Caki2 (cell line): Measurements from ENCODE around the gene ABCG4. TPM values are rescaled to one million over a fixed set of nuclear protein-coding genes. Genes with fewer than 3 reads are reported as not detected.
"Not testable (repeated sequence)": the region's sequence is repeated elsewhere in the genome, so short reads cannot be mapped to it uniquely, and the experiment has no call there.

Experiments
- DNase-seq: peaks from one replicate; pipeline ENCODE4 v3.0.0-alpha.2; 2015; ENCODE audit warnings: low read depth
- in situ Hi-C: cut with HindIII; loops from 2 replicates; pipeline ENCODE4 v1.10.0; 2016; ENCODE audit warnings: low sequenced_read_pairs, low pct_unique_long_range_greater_than_20kb, mixed read lengths
- total RNA-seq: library from RNA; depleted of rRNA; stranded (reverse); fragments of >200 nt; shearing (Covaris generic); gene quantifications from 2 replicates; pipeline ENCODE4 v1.2.3, GENCODE V29; 2014; ENCODE audit warnings: low replicate concordance

The ABCG4 gene
- total RNA-seq, 1 experiment from 2014 or later: not detected

DNA sequence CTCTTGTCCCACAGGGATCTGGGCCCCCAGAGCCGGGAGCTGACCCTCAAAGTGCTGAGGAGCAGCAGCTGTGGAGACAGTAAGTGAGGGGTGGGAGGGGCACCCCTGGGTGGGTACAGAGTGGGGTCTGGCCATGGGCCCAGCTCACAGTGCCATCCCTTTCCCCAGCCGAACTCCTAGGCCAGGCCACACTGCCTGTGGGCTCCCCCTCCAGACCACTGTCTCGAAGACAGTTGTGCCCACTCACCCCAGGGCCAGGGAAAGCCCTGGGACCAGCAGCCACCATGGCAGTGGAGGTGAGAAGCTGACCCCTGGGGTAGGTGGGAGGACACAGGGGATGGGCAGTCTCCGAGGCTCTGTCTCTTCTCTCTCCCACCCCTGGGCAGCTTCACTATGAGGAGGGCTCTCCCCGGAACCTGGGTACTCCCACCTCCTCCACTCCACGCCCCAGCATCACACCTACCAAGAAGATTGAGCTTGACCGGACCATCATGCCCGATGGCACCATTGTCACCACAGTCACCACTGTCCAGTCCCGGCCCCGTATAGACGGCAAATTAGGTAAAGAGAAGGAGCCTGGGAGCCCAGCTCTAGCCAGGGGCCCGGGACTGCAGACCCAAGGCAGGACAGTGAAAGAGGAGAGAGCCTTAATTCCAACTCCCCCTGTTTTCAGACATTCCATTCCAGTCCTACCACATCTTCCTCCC, 36.4 kb upstream of the ABCG4 start:
- in situ Hi-C loops: loop anchor here (25.0 kb wide), 1 partner anchor 200 kb away; the partner anchor contains the start of gene MCAM
- no peak for DNase-seq

DNA sequence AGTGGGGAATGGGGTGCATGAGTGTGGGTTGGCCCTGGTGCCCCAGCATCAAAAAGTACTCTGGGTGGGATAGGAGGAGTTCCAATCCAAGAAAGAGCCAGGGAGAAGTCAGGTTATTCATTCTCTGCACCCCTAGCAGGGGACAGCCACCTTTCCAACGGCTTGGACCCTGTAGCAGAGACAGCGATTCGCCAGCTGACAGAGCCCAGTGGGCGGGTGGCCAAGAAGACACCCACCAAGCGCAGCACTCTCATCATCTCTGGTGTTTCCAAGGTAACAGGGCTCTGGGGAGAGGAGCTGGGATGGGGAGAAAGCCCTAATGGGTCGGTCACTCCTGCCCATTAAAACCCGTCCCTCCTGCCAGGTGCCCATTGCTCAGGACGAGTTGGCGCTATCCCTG, 35.1 kb upstream of the ABCG4 start:
- DNase-seq: no peak
- in situ Hi-C loops: loop anchor here (25.0 kb wide), 1 partner anchor 199 kb away; the partner anchor contains the start of gene MCAM

DNA sequence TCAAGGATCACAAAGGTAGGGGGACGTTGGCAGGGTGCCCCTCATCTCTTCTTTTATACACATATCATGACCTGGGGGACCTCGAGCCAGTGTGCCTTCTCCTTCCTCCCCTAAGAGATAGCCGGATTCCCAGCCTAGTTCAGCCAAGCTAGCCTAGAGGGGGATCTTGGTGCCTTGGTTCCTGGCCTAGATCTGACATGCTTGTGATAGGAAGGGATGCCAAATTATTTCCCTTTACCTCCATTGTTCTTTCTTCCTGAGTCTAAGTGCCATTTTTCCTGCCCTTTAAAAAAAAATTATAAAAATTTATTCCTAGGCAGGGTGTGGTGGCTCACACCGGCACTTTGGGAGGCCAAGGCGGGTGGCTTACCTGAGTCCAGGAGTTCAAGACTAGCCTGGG, 34.5 kb upstream of the ABCG4 start:
- DNase-seq: no peak
- in situ Hi-C loops: loop anchor here (25.0 kb wide), 1 partner anchor 198 kb away; the partner anchor contains the start of gene MCAM

DNA sequence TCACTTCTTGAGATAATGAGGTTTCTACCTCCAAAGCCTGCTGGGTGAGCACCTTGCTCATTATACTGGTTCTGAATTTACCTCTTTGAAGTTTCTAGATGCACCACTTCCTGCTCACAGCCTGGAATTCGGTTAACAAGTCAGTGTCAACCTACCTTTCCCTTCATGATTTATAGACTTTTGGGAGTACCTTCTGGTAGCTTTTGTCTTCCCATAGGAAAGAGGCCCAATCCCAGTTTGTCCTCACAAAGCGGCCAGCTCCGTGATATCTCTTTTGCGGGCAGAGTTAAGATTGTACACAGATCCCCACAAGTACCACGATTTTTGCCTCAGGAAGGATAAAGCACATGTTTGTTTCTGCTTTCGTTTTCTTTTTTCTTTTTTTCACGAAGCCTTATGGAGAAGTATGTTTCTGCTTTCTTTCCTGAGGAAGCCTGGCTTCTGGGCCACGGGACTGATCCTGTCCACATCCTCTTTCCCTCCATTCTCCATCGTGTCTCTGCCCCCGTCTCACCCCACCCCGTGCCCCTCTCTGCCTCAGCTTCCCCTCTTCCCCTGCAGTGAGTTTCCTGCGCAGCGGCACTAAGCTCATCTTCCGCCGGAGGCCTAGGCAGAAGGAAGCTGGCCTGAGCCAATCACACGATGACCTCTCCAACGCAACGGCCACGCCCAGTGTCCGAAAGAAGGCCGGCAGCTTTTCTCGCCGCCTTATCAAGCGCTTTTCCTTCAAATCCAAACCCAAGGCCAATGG, 33.2 kb upstream of the ABCG4 start:
- in situ Hi-C loops: loop anchor here (25.0 kb wide), 1 partner anchor 197 kb away; the partner anchor contains the start of gene MCAM
- no peak for DNase-seq

DNA sequence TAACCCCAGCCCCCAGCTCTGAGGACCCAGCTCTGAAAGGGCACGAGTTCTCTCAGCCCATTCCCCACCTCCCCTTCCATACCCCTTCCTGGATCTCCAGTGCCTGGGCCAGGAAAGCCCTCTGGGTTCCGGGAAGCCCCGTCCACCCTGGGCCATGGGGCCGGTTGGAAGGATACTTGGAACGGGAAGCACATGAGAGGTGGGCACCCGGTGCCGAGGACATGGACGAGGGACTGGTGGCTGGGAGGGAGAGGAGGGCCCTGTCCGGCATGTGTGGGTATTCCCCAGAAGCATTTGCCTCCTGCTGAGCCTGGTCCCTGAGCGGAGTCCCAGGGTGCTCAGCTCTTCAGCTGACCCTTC, 32.6 kb upstream of the ABCG4 start:
- DNase-seq: no peak
- in situ Hi-C loops: loop anchor here (25.0 kb wide), 1 partner anchor 196 kb away; the partner anchor contains the start of gene MCAM

DNA sequence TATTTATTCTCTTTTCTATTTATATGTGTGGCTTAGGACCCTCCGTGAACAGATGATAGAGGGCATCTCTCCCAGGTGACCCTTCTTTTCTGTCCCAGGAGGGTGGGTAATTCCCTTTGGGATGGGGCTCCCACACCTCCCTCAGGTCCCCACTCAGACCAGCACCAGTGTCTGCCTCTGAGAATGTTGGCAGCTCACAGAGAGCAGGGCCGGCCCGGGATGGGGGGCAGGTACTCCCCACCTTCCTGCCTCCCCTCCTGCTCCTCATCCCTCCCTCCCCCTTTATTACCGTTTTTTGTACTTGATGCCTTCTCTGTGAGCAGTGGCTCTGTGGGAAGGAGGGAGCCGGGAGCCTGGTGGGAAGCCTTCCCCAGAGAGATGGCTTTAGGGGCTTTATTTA, 32.3 kb upstream of the ABCG4 start:
- no peak for DNase-seq
- in situ Hi-C loops: loop anchor here (25.0 kb wide), 1 partner anchor 196 kb away; the partner anchor contains the start of gene MCAM

DNA sequence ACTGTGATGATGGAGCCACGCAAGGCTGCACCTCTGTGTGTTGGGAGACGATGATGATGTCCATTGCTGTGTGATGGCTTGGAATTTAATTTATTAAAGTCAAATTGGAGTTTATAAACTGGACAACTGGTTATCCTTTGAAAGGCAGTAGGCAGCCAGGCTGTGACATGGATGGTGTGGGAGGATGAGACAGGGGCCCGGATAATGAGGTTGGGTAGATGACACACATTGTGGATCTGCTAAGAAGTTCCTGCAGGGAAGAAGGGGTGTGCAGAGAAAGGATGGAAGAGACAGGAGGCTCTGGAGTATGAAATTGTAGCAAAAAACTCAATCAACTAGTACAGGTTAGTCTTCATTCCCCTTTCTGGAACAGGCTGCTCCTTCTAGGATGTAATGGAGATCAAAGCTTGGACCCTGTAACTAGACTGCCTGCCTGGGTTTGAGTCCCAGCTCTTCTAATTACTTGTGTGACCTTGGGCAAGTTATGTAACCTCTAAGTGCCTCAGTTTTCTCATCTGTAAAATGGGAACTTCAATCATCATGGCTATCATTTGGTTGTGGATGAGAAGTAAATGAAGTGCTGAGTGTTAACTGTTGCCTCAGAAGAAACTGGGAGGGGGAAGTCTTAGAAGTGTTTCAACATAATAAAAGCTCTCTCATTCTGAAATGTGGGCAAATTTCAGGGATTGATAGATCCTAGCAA, 31.7 kb upstream of the ABCG4 start:
- DNase-seq: no peak
- in situ Hi-C loops: loop anchor here (25.0 kb wide), 1 partner anchor 195 kb away; the partner anchor contains the start of gene MCAM

DNA sequence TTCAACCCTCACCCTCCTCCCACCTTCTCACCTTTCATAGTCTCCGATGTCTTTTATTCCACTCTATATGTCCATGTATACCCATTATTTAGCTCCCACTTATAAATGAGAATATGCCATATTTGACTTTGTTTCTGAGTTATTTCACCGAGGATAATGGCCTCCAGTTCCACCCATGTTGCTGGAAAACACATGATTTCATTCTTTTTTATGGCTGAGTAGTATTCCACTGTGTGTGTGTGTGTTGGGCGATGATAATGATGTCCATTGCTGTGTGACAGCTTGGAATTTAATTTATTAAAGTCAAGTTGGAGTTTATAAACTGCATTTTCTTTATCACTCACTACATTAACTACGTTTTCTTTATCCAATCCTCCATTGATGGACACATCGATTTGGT, 30.6 kb upstream of the ABCG4 start:
- in situ Hi-C loops: loop anchor here (25.0 kb wide), 1 partner anchor 194 kb away; the partner anchor contains the start of gene MCAM
- DNase-seq: no peak

DNA sequence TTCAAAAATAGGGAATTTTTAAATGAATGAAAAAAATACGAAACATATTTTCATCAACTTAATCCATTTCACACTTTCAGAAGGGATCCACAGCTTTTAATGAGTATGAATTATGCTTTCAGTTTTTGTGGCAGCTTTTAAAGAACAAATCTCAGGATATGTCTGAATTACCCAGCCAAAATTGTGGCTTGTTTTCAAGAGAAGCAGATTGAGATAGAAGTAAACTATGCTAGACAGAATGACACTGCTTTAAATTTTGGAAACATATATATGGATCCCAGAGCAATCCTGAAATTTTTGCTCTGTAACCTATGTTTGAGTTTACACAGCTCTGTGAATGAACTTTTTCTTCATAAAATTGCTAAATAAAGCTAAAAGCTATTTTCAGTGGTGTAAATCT, 29.9 kb upstream of the ABCG4 start:
- no peak for DNase-seq
- in situ Hi-C loops: loop anchor here (25.0 kb wide), 1 partner anchor 193 kb away; the partner anchor contains the start of gene MCAM

DNA sequence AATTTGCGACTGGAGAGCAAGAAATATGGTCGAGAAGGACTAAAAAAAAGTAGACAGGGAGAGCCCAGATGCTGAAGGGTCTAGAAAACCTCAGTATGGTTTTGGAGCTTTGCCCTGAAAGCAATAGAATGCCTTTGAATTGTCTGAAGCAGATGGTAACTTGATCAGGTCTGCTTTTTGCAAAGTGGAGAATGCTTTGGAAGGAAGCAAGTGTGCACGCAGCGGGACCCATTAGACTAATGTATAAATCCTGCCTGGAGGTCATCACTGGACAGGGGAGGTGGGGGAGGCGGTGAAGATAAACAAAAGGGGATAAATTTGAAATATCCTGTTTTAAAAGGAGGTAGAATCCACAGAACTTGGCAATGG, 28.2 kb upstream of the ABCG4 start:
- in situ Hi-C loops: loop anchor here (25.0 kb wide), 1 partner anchor 192 kb away; the partner anchor contains the start of gene MCAM
- DNase-seq: no peak

DNA sequence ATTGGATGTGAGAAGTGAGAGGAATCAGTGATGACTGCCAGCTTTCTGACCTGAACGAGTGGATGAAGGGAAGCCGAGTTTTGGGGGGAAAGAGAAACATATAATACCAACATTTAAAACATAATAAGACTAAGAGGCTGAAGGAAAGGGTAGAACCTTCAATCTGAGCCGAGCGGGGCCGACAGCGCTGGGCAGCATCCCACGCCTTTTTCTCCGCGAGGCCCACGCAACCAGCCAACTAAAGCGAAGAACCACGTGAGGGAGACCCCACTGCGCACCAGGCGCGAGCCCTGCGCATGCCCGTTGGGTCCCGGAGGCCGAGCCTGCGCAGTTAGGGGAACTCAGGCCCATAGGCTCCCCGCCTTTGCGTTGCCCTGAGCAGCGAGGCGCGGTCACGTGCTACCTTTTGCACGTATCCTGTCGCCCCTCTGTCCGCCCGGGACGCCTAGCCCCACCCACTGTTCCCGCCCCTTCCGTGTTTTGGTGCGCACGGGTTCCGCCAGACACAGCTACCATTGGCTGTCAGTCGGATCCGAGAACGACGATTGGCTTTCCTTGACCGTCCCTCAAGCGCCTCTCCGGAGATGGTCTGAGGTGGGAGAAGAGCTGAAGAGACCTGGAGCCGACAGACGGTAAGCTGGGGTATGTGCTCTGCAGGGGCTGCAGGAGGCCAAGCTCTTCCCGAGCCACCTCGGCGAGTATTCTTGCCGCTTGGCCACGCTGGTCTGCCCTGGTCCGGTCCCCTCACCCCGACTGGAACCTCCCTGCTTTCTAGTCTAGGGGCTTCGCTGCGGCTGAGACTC, 27.6 kb upstream of the ABCG4 start, which contains the start of gene HINFP:
Gene HINFP, plus strand, starts transcription at position 573 of the 803 bp plus-strand sequence. CDS start 5,365 bp downstream, outside the sequence.
- in situ Hi-C loops: loop anchor here (25.0 kb wide), 1 partner anchor 191 kb away; the partner anchor contains the start of gene MCAM
- peak; percentile 95 for DNase-seq

DNA sequence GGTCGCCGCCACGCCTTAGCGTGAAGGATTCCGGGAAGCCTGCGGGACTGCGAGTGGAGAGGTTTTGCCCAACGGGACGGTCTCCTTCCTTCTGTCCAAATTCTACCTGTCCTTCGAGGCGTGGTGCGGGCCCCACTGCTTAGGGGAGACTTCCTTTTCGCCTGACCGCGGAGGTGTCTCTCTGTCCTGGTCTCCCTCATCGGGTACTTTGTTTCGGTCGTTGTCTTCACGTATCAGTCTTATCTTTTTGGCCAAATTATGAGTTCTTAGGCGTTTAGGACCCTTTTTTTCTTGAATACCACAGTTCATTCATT, 27.1 kb upstream of the ABCG4 start:
- DNase-seq: no peak
- in situ Hi-C loops: loop anchor here (25.0 kb wide), 1 partner anchor 191 kb away; the partner anchor contains the start of gene MCAM

DNA sequence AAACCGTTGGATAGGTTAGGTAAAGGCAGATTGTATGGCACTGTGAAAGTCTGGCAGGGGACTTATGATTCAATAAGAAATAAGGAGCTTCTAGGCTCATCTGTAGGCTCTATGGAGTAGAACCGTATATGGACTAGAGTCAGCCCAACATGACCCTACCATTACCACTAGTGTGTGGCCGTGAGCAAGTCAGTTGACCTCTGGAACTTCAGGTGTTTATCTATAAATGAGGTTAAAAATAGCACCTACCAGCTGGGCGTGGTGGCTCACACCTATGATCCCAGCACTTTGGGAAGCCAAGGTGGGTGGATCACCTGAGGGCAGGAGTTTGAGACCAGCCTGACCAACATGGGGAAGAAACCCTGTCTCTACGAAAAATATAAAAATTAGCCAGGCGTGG, 23.0 kb upstream of the ABCG4 start:
- in situ Hi-C loops: no loop called here
- DNase-seq: no peak

DNA sequence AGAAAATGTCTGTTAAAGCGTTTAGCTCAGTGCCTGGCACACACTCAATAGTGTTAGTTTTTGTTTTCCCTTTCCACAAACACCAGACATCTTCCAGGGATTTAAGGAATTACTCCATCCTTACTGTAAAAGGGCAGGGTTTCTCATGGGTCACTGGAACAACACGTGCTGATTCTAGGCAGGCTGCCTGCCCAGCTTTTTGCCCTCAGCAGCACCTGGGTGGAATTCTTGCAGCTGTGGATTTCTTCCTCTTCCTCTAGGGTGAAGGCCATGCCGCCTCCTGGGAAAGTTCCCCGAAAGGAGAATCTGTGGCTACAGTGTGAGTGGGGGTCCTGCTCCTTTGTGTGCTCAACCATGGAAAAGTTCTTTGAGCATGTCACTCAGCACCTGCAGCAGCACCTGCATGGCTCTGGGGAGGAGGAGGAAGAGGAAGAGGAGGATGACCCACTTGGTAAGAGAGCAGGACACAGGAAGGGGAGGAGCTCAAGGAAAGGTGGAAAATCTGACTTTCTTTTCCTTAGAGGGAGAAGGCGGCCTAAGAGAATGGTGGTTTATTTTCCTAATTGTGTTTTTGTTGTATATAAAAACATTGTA, 22.1 kb upstream of the ABCG4 start:
- DNase-seq: no peak
- in situ Hi-C loops: no loop called here

DNA sequence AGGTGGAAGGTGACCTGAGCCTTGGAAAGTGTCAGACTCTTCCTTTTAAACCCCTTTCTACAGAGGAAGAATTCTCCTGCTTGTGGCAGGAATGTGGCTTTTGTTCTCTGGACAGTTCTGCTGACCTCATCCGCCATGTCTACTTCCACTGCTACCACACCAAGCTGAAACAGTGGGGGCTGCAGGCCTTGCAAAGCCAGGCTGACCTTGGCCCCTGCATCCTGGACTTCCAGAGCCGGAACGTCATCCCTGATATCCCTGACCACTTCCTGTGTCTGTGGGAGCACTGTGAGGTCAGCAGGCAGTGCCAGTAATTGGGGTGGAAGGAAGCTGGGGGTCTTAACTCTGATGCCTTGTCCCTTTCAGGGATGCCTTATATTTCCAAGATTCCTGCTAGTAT, 18.2 kb upstream of the ABCG4 start:
- in situ Hi-C loops: no loop called here
- DNase-seq: no peak

DNA sequence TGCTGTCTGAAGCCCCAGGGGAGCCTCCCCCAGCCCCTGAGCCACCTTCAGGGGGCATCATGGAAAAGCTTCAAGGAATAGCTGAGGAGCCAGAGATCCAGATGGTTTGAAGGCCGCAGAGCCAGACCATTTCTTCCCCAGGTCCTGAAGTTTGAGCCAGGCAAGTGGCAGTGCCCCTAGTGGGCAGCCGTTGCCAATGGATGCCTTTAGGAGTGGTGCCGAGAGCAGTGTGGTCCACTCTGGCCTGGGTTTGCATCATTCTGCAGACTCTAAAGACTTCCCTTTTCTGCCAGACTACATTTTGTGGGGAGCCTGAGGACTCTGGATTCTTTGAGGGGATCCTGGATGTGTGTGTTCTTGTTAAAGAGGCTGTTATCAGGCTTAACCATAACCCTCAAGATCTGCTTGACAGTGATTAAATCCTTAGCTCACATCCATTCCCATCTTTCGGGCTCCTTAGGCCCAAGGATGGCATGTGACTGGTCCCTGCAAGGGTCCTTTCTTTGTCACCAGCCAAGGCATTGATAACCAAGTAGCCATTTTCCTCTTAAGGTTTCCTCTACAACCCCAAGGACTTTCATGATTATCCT, 14.4 kb upstream of the ABCG4 start:
- in situ Hi-C loops: no loop called here
- no peak for DNase-seq

DNA sequence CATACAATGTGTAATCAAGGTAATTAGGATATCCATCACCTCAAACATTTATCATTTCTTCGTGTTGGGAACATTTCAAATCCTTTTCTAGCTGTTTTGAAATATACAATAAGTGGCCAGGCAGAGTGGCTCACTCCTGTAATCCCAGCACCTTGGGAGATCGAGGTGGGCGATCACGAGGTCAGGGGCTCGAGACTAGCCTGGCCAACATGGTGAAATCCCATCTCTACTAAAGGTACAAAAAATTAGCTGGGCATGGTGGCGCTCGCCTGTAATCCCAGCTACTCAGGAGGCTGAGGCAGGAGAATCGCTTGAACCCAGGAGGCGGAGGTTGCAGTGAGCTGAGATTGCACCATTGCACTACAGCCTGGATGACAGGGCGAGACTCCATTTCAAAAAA, 9.6 kb upstream of the ABCG4 start:
- DNase-seq, in situ Hi-C loops: not testable (repeated sequence)
